ENCODE data around the gene NCMAP.

DNA sequence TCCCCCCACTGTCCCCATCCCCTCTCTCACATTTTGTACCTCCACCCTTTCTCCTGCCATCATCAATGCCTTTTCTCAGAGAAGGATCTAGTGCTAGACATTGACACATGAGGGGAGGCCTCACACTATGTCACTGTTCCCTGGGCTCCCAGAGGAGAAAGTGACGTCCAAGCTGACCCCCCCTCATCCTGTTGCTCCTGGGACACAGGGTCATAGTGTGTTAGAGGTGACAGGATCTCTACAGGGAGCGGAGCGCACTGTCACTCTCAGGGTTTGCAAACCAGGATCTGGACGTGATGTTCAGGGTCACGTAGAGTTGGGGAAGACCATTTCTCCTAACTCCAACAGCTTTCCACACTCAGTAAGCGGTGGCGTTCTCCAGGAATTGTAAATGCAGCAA, 2.6 kb downstream of the NCMAP start:
- TF ChIP-seq, protein P1, sequence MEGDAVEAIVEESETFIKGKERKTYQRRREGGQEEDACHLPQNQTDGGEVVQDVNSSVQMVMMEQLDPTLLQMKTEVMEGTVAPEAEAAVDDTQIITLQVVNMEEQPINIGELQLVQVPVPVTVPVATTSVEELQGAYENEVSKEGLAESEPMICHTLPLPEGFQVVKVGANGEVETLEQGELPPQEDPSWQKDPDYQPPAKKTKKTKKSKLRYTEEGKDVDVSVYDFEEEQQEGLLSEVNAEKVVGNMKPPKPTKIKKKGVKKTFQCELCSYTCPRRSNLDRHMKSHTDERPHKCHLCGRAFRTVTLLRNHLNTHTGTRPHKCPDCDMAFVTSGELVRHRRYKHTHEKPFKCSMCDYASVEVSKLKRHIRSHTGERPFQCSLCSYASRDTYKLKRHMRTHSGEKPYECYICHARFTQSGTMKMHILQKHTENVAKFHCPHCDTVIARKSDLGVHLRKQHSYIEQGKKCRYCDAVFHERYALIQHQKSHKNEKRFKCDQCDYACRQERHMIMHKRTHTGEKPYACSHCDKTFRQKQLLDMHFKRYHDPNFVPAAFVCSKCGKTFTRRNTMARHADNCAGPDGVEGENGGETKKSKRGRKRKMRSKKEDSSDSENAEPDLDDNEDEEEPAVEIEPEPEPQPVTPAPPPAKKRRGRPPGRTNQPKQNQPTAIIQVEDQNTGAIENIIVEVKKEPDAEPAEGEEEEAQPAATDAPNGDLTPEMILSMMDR (conservative IDR thresholded peaks at IDR 0.05; ENCODE audit: low read depth, low read length), result no peak
- TF ChIP-seq EZH2 (IDR thresholded peaks at IDR 0.05; ENCODE audit: borderline replicate concordance, low read depth, low read length, poor library complexity, severe bottlenecking), result no peak
